ENCODE results near the gene OR4C5.
"Not testable (repeated sequence)": the region's sequence is repeated elsewhere in the genome, so short reads cannot be mapped to it uniquely, and the experiment has no call there.

Gene OR4C5

GRCh38 chr11:48366365-48366764 lies at the start of gene OR4C5:
TSS of gene OR4C5 (minus strand) at chr11:48366465. CDS start at chr11:48366465, 0 bp downstream.
- Histone ChIP-seq H3K4me3 (ENCODE audit: low read length in 2 of 2) (no peak within 1 kb of the TSS), H3K36me3 (ENCODE audit: control insufficient read depth in 2 of 2, insufficient read depth in 2 of 2, low read length in 2 of 2) (no peaks in the 10 kb centered on the region), H3K9ac (ENCODE audit: low read length in 2 of 2) (no peak within 1 kb of the TSS), H3K4me1 (ENCODE audit: control insufficient read depth, insufficient read depth, low read length) (no peaks in the 10 kb centered on the region), H3K27me3 (ENCODE audit: control insufficient read depth in 1 of 2, insufficient read depth in 2 of 2, low read length in 2 of 2) (no peaks in the 10 kb centered on the region), H3K27ac (ENCODE audit: low read length) (no peak within 1 kb of the TSS), H3K9me3 (ENCODE audit: control insufficient read depth in 2 of 2, low read length in 2 of 2) (no peaks in the 10 kb centered on the region)

- H3K36me3 ChIP-seq (ENCODE audit: control insufficient read depth in 2 of 2, insufficient read depth in 2 of 2, low read length in 2 of 2) = no peaks in the 10 kb centered on the region
- H3K9me3 ChIP-seq (ENCODE audit: control insufficient read depth in 2 of 2, low read length in 2 of 2) = peaks cover 3 to 8% of the 10 kb centered on the region in 2 donors
- no peaks in the 10 kb centered on the region for H3K4me1 ChIP-seq (ENCODE audit: control insufficient read depth, insufficient read depth, low read length)
- H3K27me3 ChIP-seq (ENCODE audit: control insufficient read depth in 1 of 2, insufficient read depth in 2 of 2, low read length in 2 of 2) = no peaks in the 10 kb centered on the region
- no peak overlapping the region for H3K27ac ChIP-seq (ENCODE audit: low read length)
- H3K9ac ChIP-seq (ENCODE audit: low read length in 2 of 2) = no peak overlapping the region
- no peak overlapping the region for H3K4me3 ChIP-seq (ENCODE audit: low read length in 2 of 2)
Observed at GRCh38 chr11:48384670-48385069, 18.4 kb upstream of the OR4C5 start.

- not testable (repeated sequence) for H3K4me3 ChIP-seq (ENCODE audit: low read length in 2 of 2); H3K27ac ChIP-seq (ENCODE audit: low read length); H3K4me1 ChIP-seq (ENCODE audit: control insufficient read depth, insufficient read depth, low read length); H3K27me3 ChIP-seq (ENCODE audit: control insufficient read depth in 1 of 2, insufficient read depth in 2 of 2, low read length in 2 of 2); H3K9ac ChIP-seq (ENCODE audit: low read length in 2 of 2); H3K36me3 ChIP-seq (ENCODE audit: control insufficient read depth in 2 of 2, insufficient read depth in 2 of 2, low read length in 2 of 2)
- H3K9me3 ChIP-seq (ENCODE audit: control insufficient read depth in 2 of 2, low read length in 2 of 2) = peaks cover 3 to 10% of the 10 kb centered on the region in 2 donors
Observed at GRCh38 chr11:48384151-48384550, 17.9 kb upstream of the OR4C5 start.

GRCh38 chr11:48361289-48361688 lies 5.0 kb downstream of the OR4C5 start:
- not testable (repeated sequence) for H3K36me3 ChIP-seq (ENCODE audit: control insufficient read depth in 2 of 2, insufficient read depth in 2 of 2, low read length in 2 of 2); H3K4me1 ChIP-seq (ENCODE audit: control insufficient read depth, insufficient read depth, low read length); H3K9me3 ChIP-seq (ENCODE audit: control insufficient read depth in 2 of 2, low read length in 2 of 2); H3K27ac ChIP-seq (ENCODE audit: low read length); H3K4me3 ChIP-seq (ENCODE audit: low read length in 2 of 2); H3K27me3 ChIP-seq (ENCODE audit: control insufficient read depth in 1 of 2, insufficient read depth in 2 of 2, low read length in 2 of 2); H3K9ac ChIP-seq (ENCODE audit: low read length in 2 of 2)

- H3K9ac ChIP-seq (ENCODE audit: low read length in 2 of 2) = no peak overlapping the region
- H3K36me3 ChIP-seq (ENCODE audit: control insufficient read depth in 2 of 2, insufficient read depth in 2 of 2, low read length in 2 of 2) = no peaks in the 10 kb centered on the region
Observed at GRCh38 chr11:48354677-48355076, 11.6 kb downstream of the OR4C5 start.

GRCh38 chr11:48354013-48354412 lies 12.3 kb downstream of the OR4C5 start:
- no peak overlapping the region for H3K4me3 ChIP-seq (ENCODE audit: low read length in 2 of 2)
- no peaks in the 10 kb centered on the region for H3K36me3 ChIP-seq (ENCODE audit: control insufficient read depth in 2 of 2, insufficient read depth in 2 of 2, low read length in 2 of 2)
- H3K4me1 ChIP-seq (ENCODE audit: control insufficient read depth, insufficient read depth, low read length) = no peaks in the 10 kb centered on the region
- no peaks in the 10 kb centered on the region for H3K9me3 ChIP-seq (ENCODE audit: control insufficient read depth in 2 of 2, low read length in 2 of 2)
- no peaks in the 10 kb centered on the region for H3K27me3 ChIP-seq (ENCODE audit: control insufficient read depth in 1 of 2, insufficient read depth in 2 of 2, low read length in 2 of 2)
- no peak overlapping the region for H3K27ac ChIP-seq (ENCODE audit: low read length)
- no peak overlapping the region for H3K9ac ChIP-seq (ENCODE audit: low read length in 2 of 2)

More at GRCh38 chr11:48354677-48355076, 11.6 kb downstream of the OR4C5 start:
- H3K27me3 ChIP-seq (ENCODE audit: control insufficient read depth in 1 of 2, insufficient read depth in 2 of 2, low read length in 2 of 2) = no peaks in the 10 kb centered on the region
- no peaks in the 10 kb centered on the region for H3K9me3 ChIP-seq (ENCODE audit: control insufficient read depth in 2 of 2, low read length in 2 of 2)
- no peak overlapping the region for H3K27ac ChIP-seq (ENCODE audit: low read length)
- H3K4me1 ChIP-seq (ENCODE audit: control insufficient read depth, insufficient read depth, low read length) = no peaks in the 10 kb centered on the region
- no peak overlapping the region for H3K4me3 ChIP-seq (ENCODE audit: low read length in 2 of 2)

GRCh38 chr11:48346286-48346685 lies 20.0 kb downstream of the OR4C5 start:
- not testable (repeated sequence) for H3K9me3 ChIP-seq (ENCODE audit: control insufficient read depth in 2 of 2, low read length in 2 of 2); H3K27ac ChIP-seq (ENCODE audit: low read length); H3K4me1 ChIP-seq (ENCODE audit: control insufficient read depth, insufficient read depth, low read length); H3K4me3 ChIP-seq (ENCODE audit: low read length in 2 of 2); H3K27me3 ChIP-seq (ENCODE audit: control insufficient read depth in 1 of 2, insufficient read depth in 2 of 2, low read length in 2 of 2); H3K36me3 ChIP-seq (ENCODE audit: control insufficient read depth in 2 of 2, insufficient read depth in 2 of 2, low read length in 2 of 2); H3K9ac ChIP-seq (ENCODE audit: low read length in 2 of 2)

GRCh38 chr11:48342505-48342904 lies 23.8 kb downstream of the OR4C5 start:
- not testable (repeated sequence) for H3K9me3 ChIP-seq (ENCODE audit: control insufficient read depth in 2 of 2, low read length in 2 of 2); H3K27ac ChIP-seq (ENCODE audit: low read length); H3K4me1 ChIP-seq (ENCODE audit: control insufficient read depth, insufficient read depth, low read length); H3K36me3 ChIP-seq (ENCODE audit: control insufficient read depth in 2 of 2, insufficient read depth in 2 of 2, low read length in 2 of 2); H3K27me3 ChIP-seq (ENCODE audit: control insufficient read depth in 1 of 2, insufficient read depth in 2 of 2, low read length in 2 of 2); H3K4me3 ChIP-seq (ENCODE audit: low read length in 2 of 2); H3K9ac ChIP-seq (ENCODE audit: low read length in 2 of 2)

- no peak overlapping the region for H3K4me3 ChIP-seq (ENCODE audit: low read length in 2 of 2)
- H3K9ac ChIP-seq (ENCODE audit: low read length in 2 of 2) = no peak overlapping the region
- no peaks in the 10 kb centered on the region for H3K27me3 ChIP-seq (ENCODE audit: control insufficient read depth in 1 of 2, insufficient read depth in 2 of 2, low read length in 2 of 2)
- H3K9me3 ChIP-seq (ENCODE audit: control insufficient read depth in 2 of 2, low read length in 2 of 2) = no peaks in the 10 kb centered on the region
- H3K4me1 ChIP-seq (ENCODE audit: control insufficient read depth, insufficient read depth, low read length) = no peaks in the 10 kb centered on the region
- no peak overlapping the region for H3K27ac ChIP-seq (ENCODE audit: low read length)
- no peaks in the 10 kb centered on the region for H3K36me3 ChIP-seq (ENCODE audit: control insufficient read depth in 2 of 2, insufficient read depth in 2 of 2, low read length in 2 of 2)
Observed at GRCh38 chr11:48341466-48341865, 24.8 kb downstream of the OR4C5 start.

GRCh38 chr11:48324620-48325019 lies 41.6 kb downstream of the OR4C5 start, which contains the start of gene OR4C3:
TSS of gene OR4C3 (plus strand) at chr11:48324920. CDS start at chr11:48325022, 102 bp downstream.
- H3K9me3 ChIP-seq (ENCODE audit: control insufficient read depth in 2 of 2, low read length in 2 of 2); H3K27ac ChIP-seq (ENCODE audit: low read length); H3K27me3 ChIP-seq (ENCODE audit: control insufficient read depth in 1 of 2, insufficient read depth in 2 of 2, low read length in 2 of 2); H3K4me1 ChIP-seq (ENCODE audit: control insufficient read depth, insufficient read depth, low read length); H3K4me3 ChIP-seq (ENCODE audit: low read length in 2 of 2); H3K36me3 ChIP-seq (ENCODE audit: control insufficient read depth in 2 of 2, insufficient read depth in 2 of 2, low read length in 2 of 2); H3K9ac ChIP-seq (ENCODE audit: low read length in 2 of 2): not testable (repeated sequence)

- not testable (repeated sequence) for H3K4me1 ChIP-seq (ENCODE audit: control insufficient read depth, insufficient read depth, low read length); H3K4me3 ChIP-seq (ENCODE audit: low read length in 2 of 2); H3K9me3 ChIP-seq (ENCODE audit: control insufficient read depth in 2 of 2, low read length in 2 of 2); H3K36me3 ChIP-seq (ENCODE audit: control insufficient read depth in 2 of 2, insufficient read depth in 2 of 2, low read length in 2 of 2); H3K27ac ChIP-seq (ENCODE audit: low read length); H3K9ac ChIP-seq (ENCODE audit: low read length in 2 of 2); H3K27me3 ChIP-seq (ENCODE audit: control insufficient read depth in 1 of 2, insufficient read depth in 2 of 2, low read length in 2 of 2)
Observed at GRCh38 chr11:48319813-48320212, 46.5 kb downstream of the OR4C5 start.
